GM11168 (cell line): Measurements from ENCODE around the gene OR5T3.
"Not testable (repeated sequence)": the region's sequence is repeated elsewhere in the genome, so short reads cannot be mapped to it uniquely, and the experiment has no call there.

Experiments used
- in situ Hi-C: fragments of 300-500 bp; cut with MboI; formaldehyde crosslinking; loops from one replicate; pipeline ENCODE4 v1.12.0; 2022; ENCODE audit warnings: low sequenced_read_pairs; ENCODE audit not compliant: unreplicated experiment

OR5T3 gene

DNA sequence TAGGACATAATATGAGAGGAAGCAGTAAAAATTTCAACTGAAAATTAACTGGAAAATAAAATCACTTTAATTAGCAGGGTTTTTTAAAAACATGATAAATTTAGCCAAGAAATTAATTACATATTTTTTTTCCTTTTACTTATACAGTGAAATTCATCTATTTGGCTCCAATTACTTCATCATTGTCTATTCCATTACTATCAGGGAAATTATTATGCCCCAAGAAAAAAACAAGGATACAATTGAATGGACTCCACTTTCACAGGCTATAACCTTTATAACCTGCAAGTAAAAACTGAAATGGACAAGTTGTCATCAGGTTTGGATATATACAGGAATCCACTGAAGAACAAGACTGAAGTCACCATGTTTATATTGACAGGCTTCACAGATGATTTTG is at the start of gene OR5T3:
TSS of gene OR5T3 (plus strand) at position 301 of the 400 bp plus-strand sequence. CDS start at position 301, 0 bp downstream.
- in situ Hi-C loops: no loop called here

DNA sequence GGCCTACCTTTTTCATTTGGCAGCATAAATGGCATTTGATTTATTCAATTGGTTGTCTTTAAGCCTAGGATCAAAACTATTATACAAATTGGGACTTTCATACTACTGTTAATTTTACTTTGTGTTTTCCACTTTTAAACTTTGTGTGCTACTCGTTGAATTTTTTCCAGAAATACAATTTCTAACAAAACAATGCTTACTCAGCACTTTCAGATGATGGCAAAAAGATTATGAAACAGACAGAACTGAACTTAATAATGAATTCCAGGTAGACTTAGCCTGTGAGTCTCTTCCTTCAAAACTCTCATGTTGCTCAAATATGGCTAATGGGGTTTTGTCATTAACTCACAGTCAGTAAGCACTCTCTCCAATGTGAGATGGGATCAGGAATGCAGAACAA is 44.3 kb upstream of the OR5T3 start:
- in situ Hi-C loops: no loop called here

DNA sequence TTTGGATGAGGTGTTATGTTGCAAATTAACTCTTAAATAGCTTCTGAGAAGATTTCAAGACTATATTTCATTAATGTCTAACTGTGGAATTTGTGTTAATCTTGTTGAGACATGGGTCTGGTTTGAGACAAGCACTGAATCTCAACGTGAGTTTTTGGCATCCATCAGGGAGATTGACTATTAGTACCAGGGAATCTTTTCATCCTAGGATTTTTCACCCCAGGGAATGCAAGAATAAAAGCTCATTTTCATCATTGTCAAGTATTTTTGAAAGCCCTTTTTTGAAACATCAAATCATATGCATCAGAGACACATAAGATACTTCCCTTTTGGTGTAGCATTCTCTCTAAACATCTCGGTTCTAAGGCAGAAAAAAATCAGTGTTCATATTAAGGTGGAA is 37.5 kb upstream of the OR5T3 start:
- in situ Hi-C loops: no loop called here

DNA sequence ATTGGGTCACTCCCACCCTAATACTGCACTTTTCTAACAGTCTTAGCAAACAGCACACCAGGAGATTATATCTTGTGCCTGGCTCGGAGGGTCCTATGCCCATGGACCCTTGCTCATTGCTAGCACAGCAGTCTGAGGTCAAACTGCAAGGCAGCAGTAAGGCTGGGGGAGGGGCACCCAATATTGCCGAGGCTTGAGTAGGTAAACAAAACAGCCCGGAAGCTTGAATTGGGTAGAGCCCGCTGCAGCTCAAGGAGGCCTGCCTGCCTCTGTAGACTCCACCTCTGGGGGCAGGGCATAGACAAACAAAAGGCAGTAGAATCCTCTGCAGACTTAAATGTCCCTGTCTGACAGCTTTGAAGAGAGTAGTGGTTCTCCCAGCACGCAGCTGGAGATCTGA is 32.3 kb upstream of the OR5T3 start:
- in situ Hi-C loops: not testable (repeated sequence)

DNA sequence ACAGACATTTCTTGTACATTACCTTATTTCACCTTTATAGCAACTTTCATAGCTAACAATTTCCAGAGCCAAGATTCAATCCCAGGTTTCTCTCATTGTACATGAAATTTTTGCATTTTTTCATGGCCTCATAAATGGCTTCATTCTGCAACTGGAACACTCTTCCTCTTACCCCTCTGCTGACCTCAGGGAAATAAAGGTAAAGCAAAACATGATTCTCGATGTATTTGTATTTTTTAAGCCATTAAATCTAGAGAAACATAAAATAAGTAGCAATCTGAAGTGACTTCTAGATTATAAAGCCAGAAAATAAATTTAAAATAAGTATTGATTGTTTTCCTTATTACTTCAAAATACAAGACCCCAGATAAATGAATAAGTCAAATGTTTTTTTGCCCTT is 17.9 kb upstream of the OR5T3 start, which contains the start of gene OR5T2:
TSS of gene OR5T2 (minus strand) at position 101 of the 400 bp plus-strand sequence. CDS start 1,193 bp downstream, outside the sequence.
- in situ Hi-C loops: no loop called here

DNA sequence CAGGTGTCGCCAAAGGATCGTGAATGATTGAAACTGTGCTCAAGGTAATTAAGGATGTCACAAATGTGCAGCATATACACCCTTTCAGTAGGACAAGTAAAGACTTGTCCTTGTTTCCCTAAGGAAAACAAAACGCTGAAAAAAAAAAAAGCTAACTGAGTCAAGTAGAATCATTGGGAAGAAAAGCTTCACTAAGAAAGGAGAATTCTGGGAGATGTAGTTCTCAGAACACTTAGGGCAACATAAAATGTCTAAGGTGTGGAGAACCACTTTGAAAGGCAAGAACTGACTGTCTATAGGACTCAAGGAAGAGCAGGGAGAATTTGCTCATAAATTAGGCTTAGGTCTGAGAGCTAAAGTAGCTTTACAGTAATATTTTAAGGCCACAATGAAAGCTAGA is 19.0 kb downstream of the OR5T3 start:
- in situ Hi-C loops: no loop called here

DNA sequence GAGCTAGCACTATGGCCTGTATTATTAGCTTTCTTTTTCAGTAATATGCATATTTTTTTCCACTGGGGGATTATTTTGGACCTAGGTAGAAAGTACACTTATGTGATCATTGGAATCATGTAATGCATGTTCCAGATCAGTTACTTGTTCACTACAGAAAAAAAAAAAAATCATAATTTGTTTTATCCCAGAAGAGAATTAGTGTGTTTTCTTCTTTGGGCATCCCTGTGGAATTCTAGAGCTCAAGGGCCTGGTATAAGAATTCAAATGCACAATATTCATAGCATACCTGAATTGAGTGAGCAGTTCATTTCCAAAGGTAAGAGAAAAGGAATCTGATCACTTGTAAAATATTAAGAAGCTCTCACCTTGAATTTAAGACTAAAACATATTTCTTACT is 21.8 kb downstream of the OR5T3 start, which contains the start of gene OR5T1:
TSS of gene OR5T1 (plus strand) at position 301 of the 400 bp plus-strand sequence. CDS start 1,485 bp downstream, outside the sequence.
- in situ Hi-C loops: no loop called here

DNA sequence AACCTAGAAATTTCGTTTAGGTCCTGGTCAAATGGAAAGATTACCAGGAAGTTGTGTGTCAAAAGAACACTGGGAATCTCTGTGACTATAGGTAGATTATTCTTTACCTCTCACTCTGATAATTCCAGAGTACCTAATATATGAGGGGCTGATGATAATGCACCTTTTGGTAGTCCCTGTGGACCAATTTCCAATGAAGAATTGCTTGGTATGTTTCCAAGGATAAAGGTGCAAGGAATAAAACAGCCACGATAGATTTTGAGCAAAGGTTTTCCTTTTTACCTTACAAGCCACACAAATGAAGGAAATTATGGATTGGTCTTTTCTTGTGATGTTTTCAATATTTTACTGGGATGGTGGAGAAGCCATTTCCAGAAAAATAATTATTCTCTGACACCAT is 40.1 kb downstream of the OR5T3 start, which contains the start of gene OR8H1:
TSS of gene OR8H1 (minus strand) at position 101 of the 400 bp plus-strand sequence. CDS start 1,192 bp downstream, outside the sequence.
- in situ Hi-C loops: no loop called here

DNA sequence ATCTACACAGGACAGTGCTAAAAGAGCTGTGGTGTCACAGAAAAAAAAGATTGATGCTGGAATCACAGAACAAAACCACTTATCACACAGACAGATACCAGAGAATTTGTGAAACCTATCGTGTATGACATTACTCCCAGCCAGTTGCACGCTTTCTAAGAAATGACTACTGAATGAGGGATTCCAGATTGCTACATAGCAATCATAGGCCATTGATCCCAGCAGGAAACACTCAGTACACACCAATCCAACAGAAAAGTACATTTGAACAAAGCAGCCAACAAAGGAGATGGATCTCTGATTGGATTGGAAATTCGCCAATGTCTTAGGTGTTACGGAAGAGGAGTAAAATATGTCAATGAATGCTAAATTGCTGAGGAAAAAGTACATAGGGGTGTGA is 44.8 kb downstream of the OR5T3 start:
- in situ Hi-C loops: no loop called here
